HG03064 (cell line): ENCODE measurements around the gene SARDH.
"Not testable (repeated sequence)": the region's sequence is repeated elsewhere in the genome, so short reads cannot be mapped to it uniquely, and the experiment has no call there.

Experiments
- ATAC-seq: cut with Tn5 transposase; IDR thresholded peaks from one replicate; pipeline ENCODE4 v1.9.1; 2021; ENCODE audit warnings: low read depth; ENCODE audit not compliant: unreplicated experiment

The SARDH gene

GRCh38 chr9:133777068-133777791 is 39.1 kb upstream of the SARDH start:
- ATAC-seq: no peak

GRCh38 chr9:133775951-133776905 is 38.1 kb upstream of the SARDH start:
- ATAC-seq: no peak

GRCh38 chr9:133775291-133775690 is 37.1 kb upstream of the SARDH start:
- no peak for ATAC-seq

GRCh38 chr9:133774799-133775198 is 36.6 kb upstream of the SARDH start:
- no peak for ATAC-seq

GRCh38 chr9:133773889-133774655 is 35.9 kb upstream of the SARDH start:
- ATAC-seq: no peak

GRCh38 chr9:133772581-133772980 is 34.4 kb upstream of the SARDH start:
- ATAC-seq: no peak

GRCh38 chr9:133771486-133772482 is 33.6 kb upstream of the SARDH start:
- ATAC-seq: no peak

- ATAC-seq: no peak
These were observed 32.1 kb upstream of the SARDH start for GRCh38 chr9:133770076-133770777.

- no peak for ATAC-seq
These were observed 31.4 kb upstream of the SARDH start for GRCh38 chr9:133769511-133770075.

- no peak for ATAC-seq
These were observed 30.8 kb upstream of the SARDH start for GRCh38 chr9:133768859-133769510.

GRCh38 chr9:133768371-133768858 is 30.3 kb upstream of the SARDH start:
- no peak for ATAC-seq

- no peak for ATAC-seq
These were observed 29.5 kb upstream of the SARDH start for GRCh38 chr9:133767625-133768024.

GRCh38 chr9:133767008-133767407 is 28.9 kb upstream of the SARDH start:
- no peak for ATAC-seq

GRCh38 chr9:133766234-133766633 is 28.1 kb upstream of the SARDH start:
- not testable (repeated sequence) for ATAC-seq

GRCh38 chr9:133763272-133764183 is 25.4 kb upstream of the SARDH start:
- ATAC-seq: no peak

GRCh38 chr9:133762488-133763271 is 24.5 kb upstream of the SARDH start:
- ATAC-seq: no peak
